CD4-positive, alpha-beta T cell treated with Interleukin-15 for 4 hours (primary cell): ENCODE results near the gene WNT9B.

Experiments
- DNase-seq: peaks from one replicate; pipeline ENCODE4 v3.0.0-alpha.2; 2020; ENCODE audit warnings: low spot score

WNT9B gene

DNA sequence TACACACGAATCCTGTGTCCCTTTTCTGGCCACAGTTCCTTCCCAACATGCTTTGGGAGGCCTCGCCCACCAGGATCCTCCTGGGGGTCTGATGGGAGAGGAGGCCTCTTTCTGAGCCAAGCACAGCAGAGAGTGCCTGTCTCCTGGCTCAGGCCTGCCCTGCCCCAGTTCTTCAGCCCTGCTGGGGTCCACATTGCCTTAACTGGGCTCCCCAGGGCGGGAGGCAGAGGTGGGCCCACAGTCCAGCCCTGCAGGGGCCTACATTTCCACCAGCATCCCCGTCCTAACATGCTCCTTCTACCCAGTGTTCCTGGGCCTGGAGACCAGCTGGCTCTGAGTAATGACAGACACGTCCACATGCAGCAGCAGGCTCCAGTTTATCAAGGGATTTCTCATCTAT, 29.6 kb downstream of the WNT9B start:
- DNase-seq = no peak

DNA sequence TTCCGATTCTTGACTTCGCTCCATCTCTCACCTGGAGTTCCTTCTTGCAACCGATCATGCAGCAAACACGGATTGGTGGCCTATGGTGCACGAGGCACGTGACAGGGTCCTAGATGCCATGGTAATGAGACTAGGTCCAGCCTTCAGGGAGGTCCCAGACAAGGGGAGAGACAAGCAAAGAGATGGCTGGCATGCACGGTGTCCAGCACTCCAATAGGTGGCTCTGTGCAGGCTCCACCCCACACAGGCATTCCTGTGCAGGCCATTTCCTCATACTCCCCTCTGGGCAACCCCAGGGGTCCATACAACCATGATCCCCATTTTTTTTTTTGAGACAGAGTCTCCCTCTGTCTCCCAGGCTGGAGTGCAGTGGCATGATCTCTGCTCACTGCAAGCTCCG, 31.3 kb downstream of the WNT9B start:
- DNase-seq = no peak

DNA sequence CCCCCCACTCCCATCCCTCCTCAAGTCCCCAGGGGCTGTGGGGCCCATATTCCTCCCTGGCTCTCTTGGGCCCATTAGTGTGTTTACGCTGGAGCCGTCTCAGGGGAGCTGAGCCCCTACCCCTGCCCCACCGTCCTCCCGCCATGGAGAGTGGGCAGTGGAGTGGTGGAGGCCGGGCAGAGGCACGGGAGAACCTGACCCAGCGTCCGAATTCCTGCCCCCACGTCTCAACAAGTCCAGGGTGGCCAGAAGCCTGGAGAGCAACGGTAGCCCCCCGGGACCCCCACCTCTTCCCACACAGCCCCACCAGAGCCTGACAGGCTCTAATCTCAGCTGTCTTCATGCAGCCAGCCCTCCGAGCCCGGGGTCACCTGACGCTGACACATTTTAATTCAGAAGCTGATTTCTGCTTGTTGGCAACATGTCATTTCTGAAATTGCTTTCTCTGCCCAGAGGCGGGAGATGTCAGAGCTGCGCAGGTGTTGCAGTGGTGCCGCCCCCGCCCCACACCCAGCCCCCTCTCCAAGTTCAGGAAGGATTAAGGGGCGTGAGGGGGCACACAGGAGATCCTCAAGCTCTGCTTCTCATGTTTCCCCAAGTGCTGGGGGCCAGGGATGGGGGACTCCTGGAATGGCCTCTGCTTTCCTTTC, 32.6 kb downstream of the WNT9B start:
- no peak for DNase-seq

DNA sequence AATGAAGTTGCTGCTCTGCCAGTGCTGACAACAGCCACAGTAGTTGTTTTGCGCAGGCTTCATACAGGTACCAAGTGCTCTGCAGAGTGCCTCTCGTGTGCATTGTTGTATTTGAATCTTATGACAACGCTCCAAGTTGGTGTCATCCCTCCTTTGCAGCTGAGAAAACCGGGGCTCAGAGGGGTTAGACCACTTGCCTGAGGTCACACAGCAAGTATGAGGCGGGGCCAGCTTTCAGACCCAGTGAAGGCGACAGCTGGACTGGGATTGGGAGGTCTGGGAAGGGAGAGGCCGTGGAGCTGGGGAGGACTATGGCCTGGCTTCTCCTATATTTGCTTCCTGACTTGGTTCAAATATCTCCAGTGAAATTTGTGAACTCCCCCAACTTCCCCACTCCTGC, 33.2 kb downstream of the WNT9B start:
- DNase-seq = no peak

DNA sequence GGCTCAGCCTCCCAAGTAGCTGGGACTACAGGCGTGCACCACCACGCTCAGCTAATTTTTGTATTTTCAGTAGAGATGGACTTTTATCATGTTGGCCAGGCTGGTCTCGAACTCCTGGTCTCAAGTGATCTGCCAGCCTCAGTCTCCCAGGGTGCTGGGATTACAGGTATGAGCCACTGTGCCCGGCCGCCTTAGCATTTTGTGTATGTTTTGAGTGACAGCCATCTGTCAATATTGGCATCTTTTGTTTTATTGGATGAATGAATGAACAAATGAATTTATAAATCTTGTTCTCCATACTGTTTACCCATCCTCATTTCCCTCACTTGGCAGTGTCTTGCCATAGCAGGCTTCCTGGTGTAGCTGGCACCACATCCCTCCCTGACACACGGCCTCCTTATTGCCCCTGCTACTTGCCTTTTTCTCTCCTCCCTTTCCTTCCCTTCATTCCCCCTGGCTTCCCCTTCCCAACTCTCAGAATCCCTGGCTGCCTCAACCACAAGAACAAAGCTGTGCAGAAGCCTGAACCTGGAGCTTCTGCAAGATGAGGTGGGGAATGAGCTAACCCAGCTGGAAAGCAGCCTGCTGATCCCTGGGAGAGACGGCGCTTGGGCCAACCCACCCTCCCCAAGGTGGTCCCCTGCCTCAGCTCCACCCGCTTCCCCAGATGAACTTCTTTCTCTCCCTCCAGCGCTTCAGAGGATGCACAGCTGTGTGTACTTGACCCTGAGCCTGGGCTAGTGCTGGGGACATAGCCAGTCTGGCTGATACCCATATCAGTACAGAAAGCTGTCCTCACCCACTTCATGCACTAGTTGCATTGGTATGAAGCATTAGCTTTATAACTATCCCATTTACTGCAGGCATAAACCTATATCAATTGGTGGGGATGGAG, 34.3 kb downstream of the WNT9B start:
- DNase-seq = no peak

DNA sequence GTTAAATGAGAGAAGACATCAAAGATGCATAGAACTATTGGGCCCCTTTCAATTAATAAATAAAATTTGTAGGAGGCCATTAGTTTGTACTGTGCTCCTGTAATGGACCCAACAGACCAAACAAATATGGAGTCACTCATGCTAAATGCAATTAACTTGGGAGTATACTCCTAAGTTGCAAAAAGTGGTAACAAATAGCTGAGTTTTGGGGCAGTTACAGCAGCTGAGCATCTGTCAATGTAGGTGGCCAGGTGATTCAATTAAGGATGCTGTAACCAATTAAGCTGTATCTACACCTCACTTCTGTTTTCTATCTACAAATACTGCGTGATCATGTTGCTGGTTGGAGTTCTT, 34.9 kb downstream of the WNT9B start:
- no peak for DNase-seq

DNA sequence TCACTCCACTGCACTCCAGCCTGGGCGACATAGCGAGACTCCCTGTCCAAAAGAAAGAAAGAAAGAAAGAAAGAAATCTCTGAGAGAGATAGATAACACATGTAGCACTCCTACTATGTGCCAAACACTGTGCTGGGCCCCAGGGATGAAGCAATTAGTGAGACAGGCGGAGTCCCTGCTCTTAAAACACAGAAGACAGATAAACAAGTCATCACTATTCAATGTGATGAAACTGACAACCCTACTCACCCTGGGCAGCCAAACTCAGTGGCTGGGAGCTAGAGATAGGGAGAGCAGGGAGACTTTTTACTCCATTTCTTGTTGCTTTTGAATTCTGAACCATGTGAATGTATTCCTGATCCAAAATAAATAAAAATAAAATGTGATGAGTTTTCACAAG, 36.3 kb downstream of the WNT9B start:
- DNase-seq = no peak

DNA sequence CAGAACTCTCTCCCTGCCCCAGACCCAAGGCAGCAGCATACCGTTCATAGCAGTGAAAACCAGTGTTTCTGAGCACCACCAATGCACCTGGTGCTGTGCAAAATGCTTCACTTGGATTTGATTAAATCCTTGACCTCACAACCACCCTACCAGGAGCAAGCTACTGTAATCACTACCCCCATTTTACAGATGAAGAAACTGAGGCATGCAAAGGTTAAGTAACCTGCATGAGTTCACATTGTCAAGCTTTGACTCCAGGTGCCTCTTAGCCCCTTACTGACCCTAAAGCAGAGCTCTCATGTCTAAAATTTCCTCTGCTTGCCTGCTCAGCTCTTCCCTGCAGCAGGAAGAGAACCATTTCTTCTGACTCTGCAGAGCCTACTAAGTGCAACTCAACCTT, 37.3 kb downstream of the WNT9B start:
- DNase-seq = no peak

DNA sequence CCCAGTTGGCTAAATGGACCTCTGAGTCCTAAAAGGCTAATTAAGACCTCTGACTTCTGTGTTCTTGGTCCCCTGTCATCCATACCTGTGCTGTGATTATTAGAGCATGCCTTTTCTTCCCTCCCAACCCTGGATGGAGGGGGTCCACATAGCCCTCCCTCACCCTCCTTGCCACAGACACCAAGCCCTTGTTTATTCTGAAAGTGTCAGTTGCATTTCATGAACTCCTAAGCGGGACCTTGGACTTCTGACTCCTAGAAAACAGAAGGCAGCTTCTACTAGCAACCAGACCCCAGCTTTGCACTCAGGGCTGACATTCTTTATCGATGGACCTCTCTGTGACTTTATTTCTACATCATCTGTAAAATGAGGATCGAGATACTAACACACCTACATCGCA, 38.1 kb downstream of the WNT9B start:
- DNase-seq = no peak

DNA sequence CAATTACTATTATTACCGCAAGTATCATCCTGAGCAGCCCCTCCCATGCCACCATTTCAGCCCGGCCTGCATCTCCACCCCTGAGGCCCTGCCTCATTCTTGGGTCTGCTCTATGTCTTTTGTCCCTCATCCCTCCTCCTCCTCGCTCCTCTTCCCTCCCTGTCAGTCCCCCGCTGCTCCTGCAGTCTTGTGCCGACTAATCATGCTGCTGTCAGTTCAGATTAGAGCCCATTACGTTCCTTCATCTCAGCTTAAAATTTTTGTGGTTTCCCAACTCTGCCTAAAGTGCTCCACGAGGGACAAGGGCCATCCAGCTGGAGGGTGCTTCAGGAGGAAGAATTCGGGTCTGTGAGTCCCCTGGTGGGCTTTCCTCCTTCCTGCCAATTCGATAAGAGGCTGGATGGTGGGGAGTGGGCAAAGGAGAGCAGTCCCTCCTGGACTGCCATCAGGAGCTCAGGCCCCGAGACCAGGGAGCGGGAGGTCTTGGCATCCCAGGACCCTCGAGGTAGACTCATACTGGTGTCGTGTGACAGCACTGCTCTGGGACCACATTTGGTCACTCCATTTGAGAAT, 38.7 kb downstream of the WNT9B start:
- no peak for DNase-seq

DNA sequence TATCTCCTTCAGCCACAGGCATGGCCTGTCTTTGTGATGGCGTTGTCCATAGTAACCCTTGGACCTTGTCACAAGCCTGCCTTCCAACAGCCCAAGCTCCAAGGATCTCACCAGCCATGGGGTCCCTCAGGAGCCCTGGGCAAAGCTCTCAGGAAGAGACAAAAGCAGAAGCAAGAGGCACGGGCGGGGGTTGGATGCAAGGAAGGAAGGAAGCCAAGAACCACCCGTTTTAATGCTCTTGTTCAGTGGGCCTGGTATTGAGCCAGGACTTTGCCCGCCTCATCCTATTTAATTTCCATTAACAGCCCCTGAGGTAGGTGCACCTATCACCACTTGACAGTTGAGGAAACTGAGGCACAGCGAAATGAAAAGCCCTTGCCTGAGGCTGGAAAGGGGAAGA, 39.3 kb downstream of the WNT9B start:
- no peak for DNase-seq

DNA sequence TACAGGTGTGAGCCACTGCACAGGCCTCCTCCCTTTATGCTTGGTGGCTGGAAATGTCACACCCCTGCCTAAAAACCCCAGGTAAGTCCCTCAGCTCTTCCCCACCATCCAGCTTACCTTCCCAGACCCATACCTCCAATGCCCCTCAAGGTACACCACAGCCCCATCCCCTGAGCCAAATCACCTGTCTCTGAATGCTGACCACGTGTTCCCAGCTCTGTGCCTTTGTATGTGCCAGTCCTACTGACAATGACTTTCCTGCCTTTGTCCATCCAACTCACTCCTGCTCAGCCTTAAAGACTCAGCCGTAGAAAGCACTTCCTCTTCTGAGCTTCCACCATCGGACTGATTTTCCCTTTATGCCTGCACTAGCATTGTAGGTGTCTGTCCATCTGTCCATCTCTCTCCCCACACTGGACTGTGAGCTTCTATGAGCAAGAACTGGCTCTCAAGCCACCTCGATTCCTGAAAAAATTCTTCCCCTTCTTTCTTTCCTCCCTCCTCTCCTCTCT, 40.9 kb downstream of the WNT9B start:
- DNase-seq = no peak

DNA sequence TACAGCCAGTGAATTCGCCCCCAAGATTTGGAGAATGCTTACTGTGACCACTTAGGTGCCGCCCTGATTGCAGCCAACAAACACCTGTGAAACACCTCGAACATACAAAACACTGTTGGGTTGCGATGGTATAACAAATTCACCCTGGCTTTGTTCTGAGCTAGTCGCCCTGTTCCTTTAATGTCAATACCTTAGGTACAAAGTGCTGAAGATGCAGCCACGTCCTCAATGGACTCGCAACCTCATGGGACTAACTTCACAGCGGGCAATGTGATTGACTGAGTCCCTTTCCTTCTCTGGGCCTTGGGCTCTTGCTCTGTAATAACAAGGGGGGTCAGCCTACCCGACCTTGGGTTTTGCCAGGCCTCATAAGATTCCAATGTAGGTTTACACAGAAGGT, 42.6 kb downstream of the WNT9B start:
- DNase-seq = no peak

DNA sequence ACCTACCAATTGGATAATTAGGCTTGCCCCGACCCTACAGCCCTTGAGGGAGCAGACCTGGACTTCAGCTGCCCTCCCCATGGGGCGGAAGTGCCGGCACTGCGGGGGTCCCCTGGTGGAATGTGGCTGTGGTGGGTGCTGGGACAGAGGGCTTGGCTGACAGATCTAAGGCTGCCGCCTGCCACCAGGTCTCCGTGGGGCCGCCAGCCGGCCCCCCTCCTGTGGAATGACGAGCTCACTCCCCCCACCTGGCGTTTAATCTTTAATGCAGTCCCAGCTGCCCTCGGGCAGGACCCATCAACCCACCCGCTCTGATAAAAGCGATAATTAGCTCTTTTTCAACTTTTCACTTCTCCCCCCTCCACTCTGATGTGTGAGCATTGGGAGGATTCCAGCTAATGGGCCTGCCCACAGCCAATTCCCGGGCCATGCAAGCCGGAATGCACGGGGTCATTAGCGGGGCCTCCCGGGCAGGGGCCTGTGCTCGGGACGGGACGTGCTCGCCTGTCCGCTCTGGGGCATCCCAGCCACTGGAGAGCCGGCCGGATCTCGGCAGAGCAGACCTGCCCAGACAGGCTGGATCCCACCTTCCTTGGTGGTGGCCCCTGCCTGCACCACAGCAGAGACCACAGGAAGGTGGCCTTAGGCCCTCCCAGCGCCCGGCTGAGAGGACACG, 43.2 kb downstream of the WNT9B start:
- DNase-seq = no peak

DNA sequence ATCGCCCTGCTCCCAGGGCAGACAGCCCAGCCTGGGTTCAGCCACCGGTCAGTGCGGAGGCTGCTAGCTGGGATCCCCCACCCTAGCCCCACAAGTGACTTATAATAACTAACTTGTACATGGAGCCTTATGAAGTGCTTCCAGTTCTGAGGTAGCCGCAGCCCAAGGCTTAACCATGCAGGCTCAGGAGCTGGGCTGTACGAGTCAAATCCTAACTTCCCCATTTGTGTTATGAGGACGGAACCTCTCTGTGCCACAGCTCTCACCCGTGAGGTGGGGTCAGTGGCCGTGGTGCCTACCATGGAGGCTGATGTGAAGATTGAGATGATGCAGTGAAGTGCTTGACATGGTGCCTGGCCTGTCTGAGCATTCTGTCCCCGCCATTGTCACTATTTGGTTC, 43.8 kb downstream of the WNT9B start:
- DNase-seq = no peak

DNA sequence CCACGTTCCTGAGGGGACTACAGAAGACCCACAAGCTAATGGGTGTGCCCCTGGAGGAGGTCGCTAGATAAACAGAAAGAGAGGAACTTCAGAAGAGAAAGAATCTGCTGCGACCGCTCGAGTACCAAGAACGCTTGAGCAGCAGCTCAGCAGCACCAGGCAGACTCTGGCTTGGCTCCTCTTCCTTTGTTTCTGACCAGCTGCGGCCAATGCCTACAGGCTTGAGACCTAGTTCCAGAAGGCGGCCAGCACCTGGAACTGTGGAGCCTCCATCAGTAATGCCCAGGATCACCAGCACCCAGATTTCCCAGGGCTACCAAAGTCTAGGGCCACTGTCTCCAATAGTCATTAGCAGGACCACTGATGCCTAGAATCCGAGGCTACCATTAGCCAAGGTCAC, 45.6 kb downstream of the WNT9B start:
- no peak for DNase-seq

DNA sequence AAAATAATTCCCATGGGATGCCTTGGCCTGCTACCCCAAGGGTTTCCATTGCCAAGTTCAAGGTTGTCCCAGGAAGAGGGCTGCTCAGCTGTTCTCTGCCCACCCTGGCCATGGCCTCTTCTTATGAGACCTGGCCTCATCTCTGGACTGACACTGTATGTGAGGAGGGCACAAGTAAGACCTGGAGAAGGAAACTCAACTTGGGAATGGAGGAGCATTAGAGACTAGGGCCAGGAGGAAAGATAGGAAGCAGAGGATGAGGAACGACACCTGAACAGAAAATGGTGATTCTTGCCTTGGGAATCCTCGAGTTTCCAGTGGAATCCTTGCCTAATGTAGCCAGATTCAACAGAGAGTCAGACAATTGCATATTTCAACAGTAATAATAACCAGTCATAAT, 47.0 kb downstream of the WNT9B start:
- DNase-seq = no peak

DNA sequence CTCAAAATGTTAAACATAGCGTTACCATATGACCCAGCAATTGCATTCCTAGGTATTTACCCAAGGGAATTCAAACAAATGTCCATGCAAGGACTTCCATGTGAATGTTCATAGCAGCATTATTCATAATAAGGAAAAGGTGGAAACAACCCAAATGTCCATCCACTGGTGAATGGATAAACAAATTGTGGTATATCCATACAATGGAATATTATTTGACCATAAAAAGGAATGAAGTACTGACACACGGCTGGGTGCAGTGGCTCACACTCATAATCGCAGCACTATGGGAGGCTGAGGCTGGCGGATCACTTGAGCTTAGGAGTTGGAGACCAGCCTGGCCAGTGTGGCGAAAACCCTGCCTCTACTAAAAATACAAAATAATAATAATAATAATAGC, 47.5 kb downstream of the WNT9B start:
- DNase-seq = no peak

DNA sequence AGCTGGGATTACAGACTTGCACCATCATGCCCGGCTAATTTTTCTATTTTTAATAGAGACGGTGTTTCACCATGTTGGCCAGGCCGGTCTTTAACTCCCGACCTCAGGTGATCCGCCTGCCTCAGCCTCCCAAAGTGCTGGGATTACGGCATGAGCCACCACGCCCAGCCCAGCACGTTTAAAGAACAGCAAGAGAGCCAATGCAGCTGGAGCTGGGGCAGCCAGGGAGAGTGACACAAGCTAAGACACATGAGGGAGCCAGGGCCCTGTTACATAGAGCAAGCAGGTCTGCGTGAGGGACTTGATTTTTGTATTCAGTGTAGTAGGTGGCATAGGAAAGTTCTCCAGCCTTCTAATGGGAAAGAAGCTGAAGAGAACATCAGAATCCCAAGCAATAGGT, 49.9 kb downstream of the WNT9B start:
- no peak for DNase-seq

DNA sequence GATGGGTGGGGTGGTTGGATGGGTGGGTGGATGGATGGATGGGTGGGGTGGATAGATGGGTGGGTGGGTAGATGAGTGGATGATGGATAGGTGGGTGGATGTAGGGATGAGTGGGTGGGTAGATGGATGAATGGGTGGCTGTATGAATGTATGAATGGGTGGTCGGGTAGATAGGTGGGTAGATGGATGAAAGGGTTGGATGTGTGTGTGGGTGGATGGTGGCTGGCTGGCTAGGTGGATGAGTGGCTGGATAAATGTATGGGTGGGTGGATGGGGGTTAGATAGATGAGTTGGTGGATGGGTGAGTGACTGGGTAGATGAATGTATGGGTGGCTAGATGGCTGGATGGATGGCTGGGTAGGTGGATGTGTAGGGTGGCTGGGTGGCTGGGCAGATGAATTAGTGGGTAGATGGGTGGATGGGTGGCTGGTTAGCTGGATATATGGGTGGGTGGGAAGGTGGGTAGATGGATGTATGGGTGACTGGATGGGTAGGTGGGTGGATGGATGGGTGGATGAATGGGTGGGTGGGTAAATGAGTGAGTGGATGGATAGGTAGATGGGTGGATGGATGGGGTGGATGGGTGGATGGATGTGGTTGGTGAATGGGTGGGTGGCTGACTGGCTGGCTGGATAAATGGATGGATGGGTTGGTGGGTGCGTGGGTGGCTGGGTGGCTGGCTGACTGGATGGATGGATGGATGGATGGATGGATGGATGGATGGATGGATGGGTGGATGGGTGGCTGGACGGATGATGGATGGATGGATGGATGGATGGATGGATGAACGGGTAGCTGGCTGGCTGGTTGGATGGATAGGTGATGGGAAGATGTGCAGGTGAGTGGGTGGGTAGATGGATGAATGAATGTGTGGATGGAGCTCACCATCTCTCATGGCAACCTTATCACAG, 52.6 kb downstream of the WNT9B start:
- DNase-seq = no peak

DNA sequence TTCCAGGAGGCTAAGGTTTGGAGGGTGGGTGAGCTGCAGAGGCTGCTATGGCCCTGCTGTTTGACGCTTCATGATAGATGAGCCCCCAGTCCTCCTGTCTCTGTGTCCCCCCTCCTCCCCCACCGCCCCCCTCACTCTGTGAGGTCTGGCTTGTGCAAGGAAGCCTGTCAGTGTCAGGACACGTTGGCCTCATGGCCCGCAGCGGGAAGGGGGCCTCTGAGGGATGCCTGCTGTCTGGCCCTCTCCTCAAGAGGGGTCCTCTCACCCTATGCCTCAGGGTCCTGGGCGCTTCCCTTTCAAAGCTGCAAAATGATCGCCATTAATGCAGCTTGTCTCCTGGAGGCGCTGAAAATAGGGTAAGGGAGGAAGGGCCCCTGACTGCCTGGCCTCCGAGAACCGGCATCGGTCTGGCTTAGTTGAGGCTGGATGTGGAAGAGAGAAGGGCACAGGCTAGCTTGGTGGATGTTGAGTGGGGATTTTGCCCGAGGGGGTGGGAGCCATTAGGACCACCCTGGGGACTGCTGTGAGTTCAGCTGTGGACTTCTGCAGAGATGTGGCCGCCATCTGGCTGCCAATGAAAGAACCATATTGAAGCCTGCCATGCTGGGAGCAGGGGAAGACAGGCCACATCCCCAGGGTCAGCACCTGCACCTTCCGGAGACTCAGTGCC, 56.8 kb downstream of the WNT9B start:
- DNase-seq = no peak
